LNCaP clone FGC (cell line): ENCODE data around the gene DPM2.

Experiments
- DNase-seq: peaks from one replicate; pipeline ENCODE4 v3.0.0-alpha.2; 2011; ENCODE audit warnings: low read depth
- H3K4me3 ChIP-seq: 2 replicates; pipeline ENCODE4 v1.5.1; 2011; ENCODE audit warnings: mild to moderate bottlenecking, low read depth, low read length, control low read depth
- TF ChIP-seq, protein P1 (sequence below): IDR thresholded peaks from 2 replicates; pipeline ENCODE4 v1.5.1; 2012; ENCODE audit warnings: mild to moderate bottlenecking; ENCODE audit not compliant: control insufficient read depth, insufficient read depth; ENCODE audit errors: extremely low read depth

DPM2 gene

DNA sequence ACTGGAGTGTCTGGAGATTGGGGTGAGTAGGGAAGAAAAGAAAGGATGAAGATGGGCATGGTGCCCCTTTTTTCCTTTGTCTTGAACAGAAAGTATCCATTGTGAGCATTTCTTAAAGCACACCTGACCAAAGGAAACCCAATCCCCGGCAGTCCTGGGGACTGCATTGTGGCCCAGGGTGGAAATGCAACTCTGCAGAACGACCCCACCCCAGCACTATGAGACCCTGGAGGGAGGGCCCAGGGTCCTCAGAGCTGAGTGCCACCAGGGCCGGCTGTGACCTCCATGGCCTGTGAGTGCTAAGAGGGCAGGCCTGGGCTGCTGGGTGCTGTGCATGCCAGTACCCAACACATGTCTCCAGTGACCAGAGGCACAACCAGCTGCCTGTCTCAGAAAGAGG, 24.6 kb upstream of the DPM2 start:
- DNase-seq = no peak
- no peak overlapping the region for H3K4me3 ChIP-seq
- TF ChIP-seq, protein P1, sequence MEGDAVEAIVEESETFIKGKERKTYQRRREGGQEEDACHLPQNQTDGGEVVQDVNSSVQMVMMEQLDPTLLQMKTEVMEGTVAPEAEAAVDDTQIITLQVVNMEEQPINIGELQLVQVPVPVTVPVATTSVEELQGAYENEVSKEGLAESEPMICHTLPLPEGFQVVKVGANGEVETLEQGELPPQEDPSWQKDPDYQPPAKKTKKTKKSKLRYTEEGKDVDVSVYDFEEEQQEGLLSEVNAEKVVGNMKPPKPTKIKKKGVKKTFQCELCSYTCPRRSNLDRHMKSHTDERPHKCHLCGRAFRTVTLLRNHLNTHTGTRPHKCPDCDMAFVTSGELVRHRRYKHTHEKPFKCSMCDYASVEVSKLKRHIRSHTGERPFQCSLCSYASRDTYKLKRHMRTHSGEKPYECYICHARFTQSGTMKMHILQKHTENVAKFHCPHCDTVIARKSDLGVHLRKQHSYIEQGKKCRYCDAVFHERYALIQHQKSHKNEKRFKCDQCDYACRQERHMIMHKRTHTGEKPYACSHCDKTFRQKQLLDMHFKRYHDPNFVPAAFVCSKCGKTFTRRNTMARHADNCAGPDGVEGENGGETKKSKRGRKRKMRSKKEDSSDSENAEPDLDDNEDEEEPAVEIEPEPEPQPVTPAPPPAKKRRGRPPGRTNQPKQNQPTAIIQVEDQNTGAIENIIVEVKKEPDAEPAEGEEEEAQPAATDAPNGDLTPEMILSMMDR = no peak

DNA sequence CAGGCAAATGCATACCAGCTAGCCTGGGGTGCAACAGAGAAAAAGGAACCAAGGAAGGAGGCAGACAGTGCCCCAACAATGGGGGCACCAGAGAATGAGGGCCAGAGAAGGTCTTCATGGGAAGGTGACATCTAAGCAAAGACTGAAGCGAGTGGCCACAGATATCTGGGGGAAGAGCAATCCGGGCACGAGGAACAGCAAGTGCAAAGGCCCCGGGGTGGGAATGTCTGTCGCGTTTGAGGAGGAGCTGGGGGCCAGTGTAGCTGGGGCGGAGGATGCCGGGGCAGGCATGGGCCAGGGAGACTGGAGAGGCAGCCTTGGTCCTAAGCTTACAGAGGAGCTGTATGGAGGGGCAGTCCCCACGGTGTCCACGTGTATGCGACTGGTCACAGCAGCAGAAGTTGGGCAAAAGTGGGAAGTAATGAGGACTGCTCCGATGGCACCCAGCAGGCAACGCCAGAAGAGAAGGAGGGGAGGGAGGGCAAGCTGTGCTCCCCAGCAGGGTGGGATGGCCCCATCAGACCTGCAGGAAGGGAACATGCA, 24.0 kb upstream of the DPM2 start:
- TF ChIP-seq, protein P1 = no peak
- no peak overlapping the region for H3K4me3 ChIP-seq
- no peak for DNase-seq

DNA sequence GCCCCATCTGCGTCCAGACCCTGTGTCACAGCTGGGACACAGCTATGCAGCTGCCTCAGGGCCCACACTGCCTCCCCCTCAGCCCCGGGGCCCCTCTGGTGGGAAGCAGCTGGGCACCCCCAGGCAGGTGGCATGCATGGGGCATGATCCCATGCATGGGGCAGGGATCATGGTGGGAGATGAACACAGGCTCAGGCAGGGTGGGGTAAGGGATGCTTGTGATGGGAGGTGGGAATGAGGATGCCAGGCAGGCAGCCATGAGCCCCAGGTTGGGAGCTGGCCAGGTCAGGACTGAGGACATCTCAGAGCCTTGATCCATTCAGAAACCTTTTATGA, 23.5 kb upstream of the DPM2 start:
- TF ChIP-seq, protein P1 = no peak

DNA sequence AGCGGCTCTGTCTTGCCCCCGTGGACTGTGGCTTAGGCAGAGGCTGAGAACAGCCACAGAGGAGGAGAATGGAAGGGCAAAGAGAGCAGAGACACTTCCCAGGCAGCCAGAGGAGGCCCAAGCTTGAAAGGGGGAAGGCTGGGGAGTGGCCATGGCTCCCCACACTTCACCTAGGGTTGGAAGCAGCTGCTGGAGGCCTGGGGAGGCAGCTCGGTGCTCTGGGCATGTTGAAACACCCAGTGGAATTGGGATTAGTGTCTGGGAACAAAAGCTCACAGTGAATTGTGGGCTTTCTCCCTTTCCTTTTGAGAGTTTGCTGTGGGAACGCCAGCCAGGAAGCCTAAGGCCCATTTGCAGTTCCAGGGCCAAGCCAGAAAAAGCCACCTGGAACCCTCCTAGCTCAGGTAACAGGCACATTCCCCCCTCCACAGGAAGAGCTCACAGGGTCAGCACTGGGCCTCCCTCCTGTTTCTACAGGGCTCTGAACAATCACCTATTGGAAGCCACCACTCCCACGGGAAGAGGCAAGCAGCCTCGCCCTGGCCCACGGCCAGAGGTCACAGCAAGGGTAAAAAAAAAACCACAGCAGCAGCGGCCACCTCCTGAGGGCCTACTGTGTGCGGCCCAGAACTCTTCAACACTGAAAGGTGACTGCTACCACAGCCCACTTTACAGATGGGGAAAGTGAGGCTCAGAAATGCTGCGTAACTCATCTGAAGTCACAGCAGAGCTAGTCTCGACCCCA, 22.9 kb upstream of the DPM2 start:
- DNase-seq = no peak

More for the DNA sequence above, 23.5 kb upstream of the DPM2 start:
- H3K4me3 ChIP-seq = no peak overlapping the region
- DNase-seq = no peak

DNA sequence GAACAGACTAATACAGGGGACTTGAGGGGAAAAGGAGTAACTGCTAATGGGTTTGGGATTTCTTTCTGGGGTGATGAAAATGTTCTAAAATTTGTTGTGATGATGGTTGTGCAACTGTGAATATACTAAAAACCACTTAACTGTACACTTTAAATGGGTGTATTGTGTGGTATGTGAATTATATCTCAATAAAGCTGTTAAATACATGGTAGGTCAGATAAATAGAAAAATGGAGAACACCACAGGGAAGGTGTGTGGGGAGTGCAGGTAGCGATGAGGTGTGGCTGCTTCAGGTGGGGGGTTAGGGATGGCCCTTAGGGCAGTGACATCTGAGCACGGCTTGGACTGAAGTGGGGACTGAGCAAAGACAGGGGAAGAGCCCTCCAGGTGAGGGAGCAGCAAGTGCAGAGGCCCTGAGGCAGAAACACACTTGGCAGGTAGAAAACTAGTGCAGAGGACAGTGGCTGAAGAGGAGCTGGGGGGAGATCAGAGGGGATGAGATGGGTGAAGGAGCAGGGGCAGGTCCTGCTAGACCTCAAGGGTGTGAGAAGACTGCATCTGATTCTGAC, 22.3 kb upstream of the DPM2 start:
- no peak for DNase-seq
- TF ChIP-seq, protein P1 = no peak
- H3K4me3 ChIP-seq = no peak overlapping the region

More for the DNA sequence above, 22.9 kb upstream of the DPM2 start:
- H3K4me3 ChIP-seq = no peak overlapping the region
- TF ChIP-seq, protein P1 = no peak

DNA sequence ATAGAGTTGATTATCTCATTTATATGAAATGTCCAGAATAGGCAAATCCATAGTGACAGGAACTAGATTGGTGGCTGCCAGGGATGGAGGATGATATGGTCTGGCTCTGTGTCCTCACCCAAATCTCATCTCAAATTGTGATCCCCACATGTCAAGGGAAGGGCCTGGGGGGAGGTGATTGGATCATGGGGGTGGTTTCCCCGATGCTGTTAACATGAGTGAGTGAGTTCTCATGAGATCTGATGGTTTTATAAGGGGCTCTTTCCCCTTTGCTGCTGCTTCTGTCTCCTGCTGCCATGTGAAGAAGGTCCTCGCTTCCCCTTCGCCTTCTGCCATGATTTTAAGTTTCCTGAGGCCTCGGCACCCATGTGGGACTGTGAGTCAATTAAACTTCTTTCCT, 21.7 kb upstream of the DPM2 start:
- H3K4me3 ChIP-seq = no peak overlapping the region
- no peak for DNase-seq
- TF ChIP-seq, protein P1 = no peak
